Activated CD4-positive, alpha-beta memory T cell treated with anti-CD3 and anti-CD28 coated beads for 36 hours (primary cell): Measurements from ENCODE around the gene DAB2IP. TPM values are rescaled to one million over a fixed set of nuclear protein-coding genes. Genes with fewer than 3 reads are reported as not detected.

Source experiments
- total RNA-seq, 2 experiments: library from RNA; stranded (reverse); gene quantifications; one replicate each; pipeline ENCODE4 v1.2.3, GENCODE V29; 2021

The DAB2IP gene
- total RNA-seq, 2 experiments from 2014 or later = not detected

Other genes starting within 250 kb of the DAB2IP start
- gene GGTA1, start 151.8 kb upstream of the DAB2IP start, total RNA-seq = not detected